Measurements from ENCODE around the gene PDE6B. TPM values are rescaled to one million over a fixed set of nuclear protein-coding genes. Genes with fewer than 3 reads are reported as not detected.

Gene PDE6B
- total RNA-seq, 1 donor from 2014 or later, result 4.1 TPM

GRCh38 chr4:649751-650310, 24.5 kb downstream of the PDE6B start:
- Mint-ChIP-seq H3K4me3 (no peak overlapping the region), H3K9me3 (no peaks in the 10 kb centered on the region), H3K36me3 (ENCODE audit: low read depth) (peaks cover 2% of the 10 kb centered on the region), H3K27ac (ENCODE audit: unreplicated experiment) (no peak overlapping the region), H3K27me3 (ENCODE audit: low read depth) (peaks cover 2% of the 10 kb centered on the region), H3K4me1 (no peaks in the 10 kb centered on the region)
- TF ChIP-seq, protein P1, sequence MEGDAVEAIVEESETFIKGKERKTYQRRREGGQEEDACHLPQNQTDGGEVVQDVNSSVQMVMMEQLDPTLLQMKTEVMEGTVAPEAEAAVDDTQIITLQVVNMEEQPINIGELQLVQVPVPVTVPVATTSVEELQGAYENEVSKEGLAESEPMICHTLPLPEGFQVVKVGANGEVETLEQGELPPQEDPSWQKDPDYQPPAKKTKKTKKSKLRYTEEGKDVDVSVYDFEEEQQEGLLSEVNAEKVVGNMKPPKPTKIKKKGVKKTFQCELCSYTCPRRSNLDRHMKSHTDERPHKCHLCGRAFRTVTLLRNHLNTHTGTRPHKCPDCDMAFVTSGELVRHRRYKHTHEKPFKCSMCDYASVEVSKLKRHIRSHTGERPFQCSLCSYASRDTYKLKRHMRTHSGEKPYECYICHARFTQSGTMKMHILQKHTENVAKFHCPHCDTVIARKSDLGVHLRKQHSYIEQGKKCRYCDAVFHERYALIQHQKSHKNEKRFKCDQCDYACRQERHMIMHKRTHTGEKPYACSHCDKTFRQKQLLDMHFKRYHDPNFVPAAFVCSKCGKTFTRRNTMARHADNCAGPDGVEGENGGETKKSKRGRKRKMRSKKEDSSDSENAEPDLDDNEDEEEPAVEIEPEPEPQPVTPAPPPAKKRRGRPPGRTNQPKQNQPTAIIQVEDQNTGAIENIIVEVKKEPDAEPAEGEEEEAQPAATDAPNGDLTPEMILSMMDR (conservative IDR thresholded peaks at IDR 0.05), result no peak
- no peak for DNase-seq (ENCODE audit: low read depth, low spot score)

DNA sequence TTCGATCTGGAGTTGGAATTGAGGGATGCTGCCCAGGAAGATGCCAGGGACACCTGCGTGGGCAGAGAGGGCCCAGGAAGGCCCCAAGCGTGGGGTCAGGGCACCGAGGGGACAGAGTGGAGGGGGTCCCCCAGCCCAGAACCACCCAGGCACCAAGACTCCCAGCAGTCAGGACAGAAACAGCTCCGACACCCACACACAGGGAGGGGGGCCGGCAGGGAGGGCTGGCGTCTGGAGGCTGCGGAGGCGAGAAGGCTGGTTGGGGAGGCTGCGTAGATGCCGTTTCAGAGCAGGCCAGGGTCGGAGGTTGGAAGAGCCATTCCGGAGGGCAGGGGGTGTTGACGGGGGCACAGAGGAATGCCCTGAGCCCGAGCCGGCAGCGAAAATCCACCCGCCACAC, 25.1 kb downstream of the PDE6B start:
- no peak for DNase-seq (ENCODE audit: low read depth, low spot score)
- Mint-ChIP-seq H3K4me3 (no peak overlapping the region), H3K4me1 (no peaks in the 10 kb centered on the region), H3K36me3 (ENCODE audit: low read depth) (no peaks in the 10 kb centered on the region), H3K27me3 (ENCODE audit: low read depth) (no peaks in the 10 kb centered on the region), H3K27ac (ENCODE audit: unreplicated experiment) (no peak overlapping the region), H3K9me3 (no peaks in the 10 kb centered on the region)
- TF ChIP-seq, protein P1 (conservative IDR thresholded peaks at IDR 0.05), result no peak

- H3K27ac Mint-ChIP-seq (ENCODE audit: unreplicated experiment), result no peak overlapping the region
- no peaks in the 10 kb centered on the region for H3K9me3 Mint-ChIP-seq
- TF ChIP-seq, protein P1 (conservative IDR thresholded peaks at IDR 0.05), result no peak
- DNase-seq (ENCODE audit: low read depth, low spot score), result no peak
- H3K4me3 Mint-ChIP-seq, result no peak overlapping the region
- H3K4me1 Mint-ChIP-seq, result no peaks in the 10 kb centered on the region
- no peaks in the 10 kb centered on the region for H3K36me3 Mint-ChIP-seq (ENCODE audit: low read depth)
- no peaks in the 10 kb centered on the region for H3K27me3 Mint-ChIP-seq (ENCODE audit: low read depth)
Measured at GRCh38 chr4:650951-651883, 25.8 kb downstream of the PDE6B start.

GRCh38 chr4:651884-652642, 26.7 kb downstream of the PDE6B start:
- peaks cover 3% of the 10 kb centered on the region for H3K9me3 Mint-ChIP-seq
- H3K4me1 Mint-ChIP-seq, result peaks cover 3% of the 10 kb centered on the region
- DNase-seq (ENCODE audit: low read depth, low spot score), result no peak
- H3K4me3 Mint-ChIP-seq, result no peak overlapping the region
- TF ChIP-seq, protein P1 (conservative IDR thresholded peaks at IDR 0.05), result no peak
- H3K27ac Mint-ChIP-seq (ENCODE audit: unreplicated experiment), result no peak overlapping the region
- H3K27me3 Mint-ChIP-seq (ENCODE audit: low read depth), result no peaks in the 10 kb centered on the region
- no peaks in the 10 kb centered on the region for H3K36me3 Mint-ChIP-seq (ENCODE audit: low read depth)

GRCh38 chr4:653080-653821, 27.9 kb downstream of the PDE6B start:
- Mint-ChIP-seq H3K9me3 (peaks cover 3% of the 10 kb centered on the region), H3K27me3 (ENCODE audit: low read depth) (no peaks in the 10 kb centered on the region), H3K27ac (ENCODE audit: unreplicated experiment) (no peak overlapping the region), H3K36me3 (ENCODE audit: low read depth) (no peaks in the 10 kb centered on the region), H3K4me3 (no peak overlapping the region), H3K4me1 (peaks cover 3% of the 10 kb centered on the region)
- no peak for DNase-seq (ENCODE audit: low read depth, low spot score)
- TF ChIP-seq, protein P1 (conservative IDR thresholded peaks at IDR 0.05), result no peak
